NCI-H460 (cell line): Measurements from ENCODE around the gene RASA1. TPM values are rescaled to one million over a fixed set of nuclear protein-coding genes. Genes with fewer than 3 reads are reported as not detected.
A peak's percentile ranks its signal among the peaks of the same experiment; 100 is the strongest.

Experiments
- DNase-seq: peaks from one replicate; pipeline ENCODE4 v3.0.0-alpha.2; 2016; ENCODE audit warnings: low read depth; ENCODE audit errors: extremely low read depth
- total RNA-seq: library from RNA; depleted of rRNA; stranded (reverse); fragments of >200 nt; shearing (Covaris generic); gene quantifications from 2 replicates; pipeline ENCODE4 v1.2.3, GENCODE V29; 2014

The RASA1 gene
- total RNA-seq, 1 experiment from 2014 or later, result 40.1 TPM

- DNase-seq, result no peak
Observed at GRCh38 chr5:87354496-87354895, 86.8 kb downstream of the RASA1 start.

DNA sequence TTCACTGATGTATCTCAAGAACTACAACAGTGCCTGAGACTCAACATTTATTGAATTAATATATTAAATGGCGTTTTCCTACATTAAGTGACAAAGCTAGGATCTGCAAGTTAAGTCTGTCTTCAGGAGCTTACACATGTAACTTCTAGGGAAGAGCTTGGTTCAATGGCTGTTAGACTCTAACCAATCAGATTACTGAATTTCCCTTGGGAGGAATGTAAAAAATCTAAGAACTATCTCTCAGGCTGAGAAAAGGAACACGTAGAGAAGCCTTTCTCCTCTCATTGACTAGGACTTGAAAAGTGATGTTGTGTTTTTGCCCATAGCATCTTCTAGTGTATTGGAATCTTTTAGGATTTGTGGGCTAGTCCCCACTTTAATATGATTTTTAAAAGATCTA is 91.4 kb downstream of the RASA1 start:
- DNase-seq, result no peak

GRCh38 chr5:87360132-87360531 is 92.4 kb downstream of the RASA1 start:
- no peak for DNase-seq

GRCh38 chr5:87361031-87361445 is 93.4 kb downstream of the RASA1 start:
- DNase-seq, result no peak

DNA sequence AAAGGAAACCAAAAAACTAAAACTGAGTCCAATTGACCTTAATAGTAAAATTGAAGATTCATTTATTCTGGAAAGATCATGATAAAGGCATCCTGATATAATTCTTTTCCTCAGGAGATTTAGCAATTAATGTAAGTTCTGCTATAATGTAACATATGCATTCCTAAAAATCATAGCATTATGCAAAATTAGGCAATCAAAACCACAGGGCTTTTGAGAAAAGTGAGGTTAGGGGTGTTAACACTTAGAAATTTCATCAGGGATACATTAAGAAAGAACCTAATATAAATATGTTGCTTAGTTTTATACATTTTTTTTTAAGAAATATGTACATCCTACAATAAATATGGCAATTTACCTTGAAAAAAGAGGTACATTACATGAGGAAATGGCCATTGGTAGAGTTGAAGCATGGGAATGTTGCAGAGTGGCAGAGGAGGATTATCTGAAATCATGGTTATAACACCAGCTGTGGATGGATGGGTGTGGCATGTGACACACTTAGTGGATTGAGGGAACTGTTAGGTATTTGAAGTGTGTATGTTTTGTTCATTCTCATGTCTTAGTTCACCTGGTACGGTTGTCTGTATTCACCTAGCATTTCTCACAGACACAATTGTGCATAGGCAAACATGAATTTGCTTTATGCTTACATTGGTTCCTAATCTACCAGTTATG is 94.0 kb downstream of the RASA1 start:
- DNase-seq, result no peak

- DNase-seq, result no peak
Observed at GRCh38 chr5:87367243-87367642, 99.6 kb downstream of the RASA1 start.

DNA sequence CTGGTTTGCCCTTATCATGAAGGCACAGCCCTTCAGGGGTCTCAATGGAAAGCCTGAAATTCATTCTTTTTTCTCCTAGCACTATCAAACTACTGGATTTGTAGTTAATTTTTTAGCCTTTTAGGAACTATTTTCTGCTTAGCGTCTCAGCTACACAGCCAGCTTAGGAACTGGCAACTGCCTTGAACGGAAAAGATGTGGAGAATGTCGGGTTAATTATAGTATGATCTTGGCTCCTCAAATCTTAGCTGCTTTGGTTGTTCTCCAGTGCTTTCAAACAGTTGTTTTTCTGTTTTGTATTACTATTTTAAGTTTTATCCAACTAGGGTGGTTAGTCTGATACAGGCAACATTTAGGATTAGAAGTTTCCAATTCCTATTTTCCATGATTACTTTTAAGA is 100.9 kb downstream of the RASA1 start:
- no peak for DNase-seq

DNA sequence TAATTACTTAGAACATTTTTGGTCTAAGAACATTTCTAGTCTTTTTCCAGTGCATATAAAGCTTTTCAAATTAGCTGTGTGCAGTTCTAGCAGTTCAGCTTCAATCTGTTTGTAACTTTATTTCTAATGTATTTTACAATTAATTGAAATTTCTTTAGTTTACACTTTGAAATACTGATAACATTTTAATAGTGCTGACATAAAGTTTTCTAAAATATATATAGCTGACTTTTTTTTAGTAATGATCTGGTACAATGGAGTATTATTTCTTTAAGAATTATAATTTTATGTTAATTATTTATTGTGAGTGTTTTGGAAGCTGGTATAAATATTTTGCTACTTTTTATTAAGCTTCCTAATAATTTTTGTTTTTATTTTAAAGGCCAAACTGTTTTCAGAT is 101.7 kb downstream of the RASA1 start:
- no peak for DNase-seq

- no peak for DNase-seq
Observed at GRCh38 chr5:87372705-87373104, 105.0 kb downstream of the RASA1 start.

DNA sequence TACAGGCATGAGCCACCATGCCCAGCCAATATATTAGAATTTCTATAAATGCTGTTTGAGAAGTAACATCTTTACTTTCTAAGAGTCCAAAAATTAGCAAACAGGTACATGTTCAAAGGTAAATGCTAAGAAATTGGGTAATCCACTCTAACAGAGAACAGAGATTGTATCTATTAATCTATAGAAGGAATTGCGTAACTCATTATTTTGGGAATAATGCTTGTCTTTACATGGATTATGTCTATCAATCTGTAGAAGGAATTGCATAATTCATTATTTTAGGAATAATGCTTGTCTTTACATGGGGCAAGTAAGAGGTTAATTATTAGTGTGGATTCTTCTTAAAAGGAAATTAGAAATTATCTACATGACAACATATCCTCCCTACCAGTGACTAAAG is 114.5 kb downstream of the RASA1 start:
- no peak for DNase-seq

DNA sequence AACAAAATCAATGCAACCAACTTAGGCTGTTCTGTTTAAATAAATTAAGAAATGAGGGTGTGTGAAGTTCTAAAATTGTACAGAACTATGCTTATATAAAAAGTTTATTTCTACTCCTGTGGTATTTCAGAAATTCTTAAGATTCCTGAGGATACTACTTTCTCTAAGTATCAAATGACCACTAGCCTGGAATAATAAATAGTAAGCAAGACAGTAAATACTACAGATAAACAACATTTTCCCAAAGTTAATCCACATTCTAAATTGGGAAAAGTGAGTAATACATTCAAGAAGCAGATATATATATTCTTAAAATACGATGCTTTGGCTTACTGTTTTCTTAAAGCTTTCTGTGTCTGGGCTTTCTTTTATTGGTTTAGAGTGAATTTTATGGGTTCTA is 115.5 kb downstream of the RASA1 start:
- DNase-seq, result no peak

DNA sequence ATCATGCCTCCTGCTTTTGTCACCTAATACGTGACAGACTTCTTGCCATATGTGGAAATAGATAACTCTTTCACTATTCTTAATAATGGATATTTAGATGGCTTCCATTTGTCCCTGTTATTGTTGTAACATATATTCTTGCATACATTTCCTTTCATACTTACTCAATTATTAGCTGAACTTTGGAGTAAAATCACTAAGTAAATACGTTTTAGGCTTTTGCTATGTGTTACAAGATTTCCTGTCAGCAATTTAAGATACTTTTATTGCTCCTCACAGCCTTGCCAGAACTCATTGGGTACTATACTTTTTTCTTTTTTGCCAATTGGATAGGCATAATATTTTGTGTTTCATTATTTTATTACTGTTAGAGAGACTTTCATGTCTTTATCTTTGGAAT is 118.1 kb downstream of the RASA1 start:
- no peak for DNase-seq

GRCh38 chr5:87388129-87388528 is 120.4 kb downstream of the RASA1 start:
- DNase-seq, result no peak

- no peak for DNase-seq
Observed at GRCh38 chr5:87389296-87390034, 121.8 kb downstream of the RASA1 start.

DNA sequence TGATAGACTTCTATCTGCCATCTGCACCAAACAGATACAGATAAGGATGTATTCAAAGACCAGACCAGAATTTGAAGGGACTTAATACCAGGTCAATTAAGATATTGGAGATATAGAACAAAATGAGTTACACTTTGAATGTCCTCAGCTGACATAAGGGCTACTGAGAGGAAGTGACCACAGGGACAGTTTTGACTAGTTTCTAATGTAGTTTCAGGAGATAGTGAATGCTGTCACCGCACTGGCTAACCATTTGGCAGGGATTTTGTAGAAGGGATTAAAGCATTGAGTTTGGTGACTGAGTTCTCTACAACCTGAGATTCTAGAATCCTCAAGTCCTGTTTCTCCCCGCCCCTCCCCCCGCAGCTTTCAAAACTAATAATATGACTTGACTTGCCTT is 122.4 kb downstream of the RASA1 start:
- no peak for DNase-seq

GRCh38 chr5:87390576-87391199 is 123.0 kb downstream of the RASA1 start:
- DNase-seq, result no peak

DNA sequence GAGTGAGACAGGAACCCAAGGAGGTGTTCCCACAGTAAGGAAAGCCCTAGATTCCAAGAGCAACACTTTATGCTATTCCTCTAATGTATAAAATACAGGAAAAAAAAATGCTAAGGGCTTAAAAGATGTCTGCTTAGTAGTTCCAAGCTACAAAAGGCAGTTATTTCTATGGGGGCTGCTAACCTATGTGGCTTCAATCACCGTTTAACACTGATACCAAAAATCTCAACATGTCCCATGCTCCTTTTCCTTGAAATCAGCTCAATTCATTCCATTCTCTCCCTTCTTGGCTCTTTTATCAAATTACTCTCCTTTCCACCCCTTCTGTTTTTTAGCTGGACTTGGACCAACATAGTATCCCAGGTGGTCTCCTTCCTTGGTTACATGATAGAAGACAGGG is 124.5 kb downstream of the RASA1 start:
- no peak for DNase-seq

GRCh38 chr5:87392801-87393200 is 125.1 kb downstream of the RASA1 start:
- no peak for DNase-seq

DNA sequence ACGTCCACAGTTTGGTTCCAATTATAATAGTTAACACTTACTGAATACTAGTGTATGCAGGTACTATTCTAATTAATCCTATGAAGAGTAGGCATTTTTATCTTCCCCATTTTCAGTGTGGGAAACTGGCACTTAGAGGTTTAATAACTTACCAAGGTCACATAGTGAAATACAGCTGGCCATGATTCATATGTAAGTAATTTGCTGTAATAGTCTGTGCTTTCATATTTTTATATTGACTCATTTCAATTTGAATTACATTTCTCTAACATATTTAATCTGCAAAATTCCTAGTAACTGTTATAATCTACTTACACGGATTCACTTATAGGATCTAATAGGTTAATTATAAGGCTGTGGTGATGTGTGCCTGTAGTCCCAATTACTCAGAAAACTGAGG is 125.6 kb downstream of the RASA1 start:
- DNase-seq, result peak; percentile 11

DNA sequence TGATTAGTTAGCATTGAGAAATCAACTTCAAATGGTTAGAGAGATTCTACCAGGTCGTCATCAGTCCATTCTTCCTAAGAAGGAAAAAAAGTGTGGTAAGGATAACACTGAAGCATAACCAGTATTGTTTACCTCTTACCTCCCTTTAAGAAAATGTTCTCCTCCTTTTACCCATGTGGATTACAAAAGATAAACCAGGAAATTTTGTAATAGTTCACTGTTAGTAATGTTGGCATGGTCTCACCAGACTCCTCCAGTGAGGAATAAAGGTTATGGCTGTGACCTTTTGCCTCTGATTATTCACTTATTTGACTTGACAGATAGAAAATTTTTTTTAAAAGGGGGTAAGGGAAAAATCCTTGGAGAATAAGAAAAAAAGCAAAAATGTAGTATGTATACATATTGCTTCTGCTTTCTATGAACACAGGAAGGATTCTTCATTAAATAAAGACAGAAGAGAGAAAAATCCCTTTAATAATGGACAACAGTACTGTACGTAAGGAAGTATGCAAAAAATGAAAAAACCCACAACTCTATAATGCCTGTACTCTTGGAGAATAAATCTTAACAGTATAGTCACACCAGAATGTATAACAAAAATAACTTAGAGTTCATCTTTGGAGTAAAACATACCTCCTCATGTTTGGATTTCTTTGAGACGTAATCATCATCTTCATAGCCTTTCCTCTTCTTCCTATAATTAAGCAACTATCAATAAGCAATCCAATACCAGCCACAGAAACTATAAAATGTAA is 126.9 kb downstream of the RASA1 start:
- DNase-seq, result no peak

GRCh38 chr5:87398981-87399614 is 131.4 kb downstream of the RASA1 start:
- DNase-seq, result no peak
